Liver (tissue), 9 donors: Measurements from ENCODE around the gene UGT1A10. TPM values are rescaled to one million over a fixed set of nuclear protein-coding genes. Genes with fewer than 3 reads are reported as not detected.

Experiments used
- DNase-seq: peaks from one replicate; pipeline ENCODE4 v3.0.0-alpha.2; 2017; ENCODE audit warnings: low spot score
- H3K27ac ChIP-seq, 2 donors: one replicate each; pipeline ENCODE4 v1.7.0; 2013; ENCODE audit warnings: inconsistent platforms in 2 of 2, low read length in 2 of 2, control low read depth in 1 of 2, low read depth in 1 of 2, mild to moderate bottlenecking in 1 of 2
- H3K27me3 ChIP-seq, 4 donors: one replicate each; pipeline versions ENCODE4 v1.6.1 to v1.7.0; 2013; ENCODE audit warnings: low read length in 3 of 4, inconsistent platforms in 1 of 4, mild to moderate bottlenecking in 1 of 4, moderate library complexity in 1 of 4; ENCODE audit not compliant: control insufficient read depth in 4 of 4, insufficient read depth in 4 of 4
- H3K36me3 ChIP-seq, 4 donors: one replicate each; pipeline versions ENCODE4 v1.6.1 to v1.7.0; 2013; ENCODE audit warnings: low read length in 3 of 4, mild to moderate bottlenecking in 3 of 4, low read depth in 1 of 4, moderate library complexity in 1 of 4; ENCODE audit not compliant: control insufficient read depth in 4 of 4, insufficient read depth in 3 of 4
- H3K4me1 ChIP-seq, 4 donors: one replicate each; pipeline versions ENCODE4 v1.6.1 to v1.7.0; 2013; ENCODE audit warnings: low read length in 3 of 4, mild to moderate bottlenecking in 3 of 4, moderate library complexity in 1 of 4; ENCODE audit not compliant: control insufficient read depth in 4 of 4, insufficient read depth in 4 of 4
- H3K4me3 ChIP-seq, 3 donors: one replicate each; pipeline versions ENCODE4 v1.6.1 to v1.7.0; 2013; ENCODE audit warnings: low read length in 3 of 3, control low read depth in 1 of 3, low read depth in 1 of 3, mild to moderate bottlenecking in 1 of 3
- H3K9ac ChIP-seq, 2 donors: one replicate each; pipeline ENCODE4 v1.7.0; 2013; ENCODE audit warnings: low read length in 2 of 2, mild to moderate bottlenecking in 2 of 2, moderate library complexity in 2 of 2, control low read depth in 1 of 2, low read depth in 1 of 2
- H3K9me3 ChIP-seq, 4 donors: one replicate each; pipeline versions ENCODE4 v1.6.1 to v1.7.0; 2013; ENCODE audit warnings: low read length in 3 of 4; ENCODE audit not compliant: control insufficient read depth in 4 of 4
- CTCF ChIP-seq: fragments of 150-350 bp; IDR thresholded peaks from 2 replicates; pipeline ENCODE4 v1.5.1; 2017; ENCODE audit warnings: improper control_type of control experiment, low read depth, low read length; ENCODE audit not compliant: missing input control
- EGR1 ChIP-seq, 2 donors: IDR thresholded peaks; 2 replicates each; pipeline ENCODE4 v1.6.1; 2016 to 2018; ENCODE audit warnings: antibody characterized with exemption in 2 of 2, low read depth in 2 of 2
- FOXA1 ChIP-seq: IDR thresholded peaks from 2 replicates; pipeline ENCODE4 v1.6.1; 2016; ENCODE audit warnings: antibody characterized with exemption
- FOXA2 ChIP-seq: IDR thresholded peaks from 2 replicates; pipeline ENCODE4 v1.6.1; 2016; ENCODE audit warnings: antibody characterized with exemption
- GABPA ChIP-seq, 2 donors: IDR thresholded peaks in 1 of 2; conservative IDR thresholded peaks in 1 of 2; 2 replicates each; pipeline ENCODE4 v1.6.1; 2016; ENCODE audit warnings: antibody characterized with exemption in 2 of 2, mild to moderate bottlenecking in 1 of 2, moderate library complexity in 1 of 2
- HNF4A ChIP-seq, 2 donors: conservative IDR thresholded peaks; 2 replicates each; pipeline ENCODE4 v1.6.1; 2016; ENCODE audit warnings: antibody characterized with exemption in 2 of 2, mild to moderate bottlenecking in 2 of 2
- HNF4G ChIP-seq: IDR thresholded peaks from 2 replicates; pipeline ENCODE4 v1.6.1; 2016; ENCODE audit warnings: antibody characterized with exemption
- JUND ChIP-seq, 2 donors: IDR thresholded peaks; 2 replicates each; pipeline ENCODE4 v1.6.1; 2016; ENCODE audit warnings: antibody characterized with exemption in 2 of 2
- NR2F2 ChIP-seq: IDR thresholded peaks from 2 replicates; pipeline ENCODE4 v1.6.1; 2016; ENCODE audit warnings: antibody characterized with exemption
- RAD21 ChIP-seq, 2 donors: IDR thresholded peaks; 2 replicates each; pipeline ENCODE4 v1.6.1; 2016; ENCODE audit warnings: antibody characterized with exemption in 2 of 2, mild to moderate bottlenecking in 2 of 2
- REST ChIP-seq: IDR thresholded peaks from 2 replicates; pipeline ENCODE4 v1.6.1; 2016; ENCODE audit warnings: antibody characterized with exemption, mild to moderate bottlenecking
- RXRA ChIP-seq, 2 donors: IDR thresholded peaks; 2 replicates each; pipeline ENCODE4 v1.6.1; 2017 to 2018; ENCODE audit warnings: antibody characterized with exemption in 2 of 2, mild to moderate bottlenecking in 1 of 2
- SP1 ChIP-seq: IDR thresholded peaks from 2 replicates; pipeline ENCODE4 v1.6.1; 2018; ENCODE audit warnings: antibody characterized with exemption, mild to moderate bottlenecking
- TAF1 ChIP-seq: conservative IDR thresholded peaks from 2 replicates; pipeline ENCODE4 v1.6.1; 2016; ENCODE audit warnings: antibody characterized with exemption, mild to moderate bottlenecking
- YY1 ChIP-seq: IDR thresholded peaks from 2 replicates; pipeline ENCODE4 v1.6.1; 2016; ENCODE audit warnings: antibody characterized with exemption, mild to moderate bottlenecking
- WGBS: extraction: QIAGEN DNeasy Blood & Tissue Kit; methylation state at CpG from one replicate; pipeline ENCODE4 v1.1.7; 2013; 5-methylcytosine and 5-hydroxymethylcytosine counted together
- polyA plus RNA-seq, 2 donors: library from polyadenylated mRNA; stranded (reverse) in 1 of 2; unstranded in 1 of 2; fragments of 200-250 nt in 1 of 2; fragments of >200 nt in 1 of 2; fragmentation: Nextera tagmentation in 1 of 2; extraction: Ambion mirVana in 1 of 2; gene quantifications; one replicate each; pipeline versions ENCODE4 v1.2.1 to v1.2.3, GENCODE V29; 2013 to 2015
- total RNA-seq, 2 donors: library from RNA; depleted of rRNA; stranded (reverse); fragments of >200 nt; gene quantifications; one replicate each; pipeline ENCODE4 v1.2.3, GENCODE V29; 2014
- TF ChIP-seq, protein P1 (sequence below): IDR thresholded peaks from 2 replicates; pipeline ENCODE4 v1.6.1; 2016; ENCODE audit warnings: antibody characterized with exemption
- TF ChIP-seq, protein P2 (sequence below): IDR thresholded peaks from 2 replicates; pipeline ENCODE4 v1.6.1; 2016; ENCODE audit warnings: antibody characterized with exemption
- TF ChIP-seq, protein P3 (sequence below): IDR thresholded peaks from 2 replicates; pipeline ENCODE4 v1.6.1; 2016; ENCODE audit warnings: antibody characterized with exemption
- donor health status: healthy.
- donor health status: healthy.
- donor health status: healthy.
- donor health status: healthy.
- donor health status: healthy.

The UGT1A10 gene
- total and polyA plus RNA-seq, 4 donors, result 0.08 TPM; not detected in 2

GRCh38 chr2:233817995-233818638 lies 181.9 kb downstream of the UGT1A10 start (continued):
- TF ChIP-seq REST, result no peak
- no peak for TF ChIP-seq FOXA2

- Histone ChIP-seq H3K9me3 (no peaks in the 10 kb centered on the region), H3K9ac (no peak overlapping the region), H3K36me3 (no peaks in the 10 kb centered on the region), H3K27me3 (no peaks in the 10 kb centered on the region), H3K4me3 (no peak overlapping the region), H3K27ac (peak overlapping the region; percentile 19 to 56), H3K4me1 (peaks cover 6 to 33% (median 21%) of the 10 kb centered on the region in 4 donors)
- TF ChIP-seq HNF4G, result no peak
- no peak for TF ChIP-seq RXRA (IDR thresholded peaks at IDR 0.05)
- no peak for TF ChIP-seq REST
- TF ChIP-seq HNF4A (conservative IDR thresholded peaks at IDR 0.05), result no peak
- no peak for TF ChIP-seq RAD21 (IDR thresholded peaks at IDR 0.05)
- no peak for TF ChIP-seq GABPA (IDR thresholded peaks at IDR 0.05 in 1 of 2, conservative IDR thresholded peaks at IDR 0.05 in 1 of 2)
- TF ChIP-seq EGR1 (IDR thresholded peaks at IDR 0.05; ENCODE audit: low read depth in 2 of 2), result no peak
- no peak for TF ChIP-seq FOXA2
- TF ChIP-seq CTCF, result no peak
- no peak for TF ChIP-seq FOXA1
- no peak for TF ChIP-seq TAF1
- TF ChIP-seq, protein P1, sequence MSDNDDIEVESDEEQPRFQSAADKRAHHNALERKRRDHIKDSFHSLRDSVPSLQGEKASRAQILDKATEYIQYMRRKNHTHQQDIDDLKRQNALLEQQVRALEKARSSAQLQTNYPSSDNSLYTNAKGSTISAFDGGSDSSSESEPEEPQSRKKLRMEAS, result no peak
- no peak for TF ChIP-seq SP1
- TF ChIP-seq, protein P2, sequence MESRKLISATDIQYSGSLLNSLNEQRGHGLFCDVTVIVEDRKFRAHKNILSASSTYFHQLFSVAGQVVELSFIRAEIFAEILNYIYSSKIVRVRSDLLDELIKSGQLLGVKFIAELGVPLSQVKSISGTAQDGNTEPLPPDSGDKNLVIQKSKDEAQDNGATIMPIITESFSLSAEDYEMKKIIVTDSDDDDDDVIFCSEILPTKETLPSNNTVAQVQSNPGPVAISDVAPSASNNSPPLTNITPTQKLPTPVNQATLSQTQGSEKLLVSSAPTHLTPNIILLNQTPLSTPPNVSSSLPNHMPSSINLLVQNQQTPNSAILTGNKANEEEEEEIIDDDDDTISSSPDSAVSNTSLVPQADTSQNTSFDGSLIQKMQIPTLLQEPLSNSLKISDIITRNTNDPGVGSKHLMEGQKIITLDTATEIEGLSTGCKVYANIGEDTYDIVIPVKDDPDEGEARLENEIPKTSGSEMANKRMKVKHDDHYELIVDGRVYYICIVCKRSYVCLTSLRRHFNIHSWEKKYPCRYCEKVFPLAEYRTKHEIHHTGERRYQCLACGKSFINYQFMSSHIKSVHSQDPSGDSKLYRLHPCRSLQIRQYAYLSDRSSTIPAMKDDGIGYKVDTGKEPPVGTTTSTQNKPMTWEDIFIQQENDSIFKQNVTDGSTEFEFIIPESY, result no peak
- no peak for TF ChIP-seq YY1
- TF ChIP-seq JUND (IDR thresholded peaks at IDR 0.05), result no peak
- TF ChIP-seq, protein P3, sequence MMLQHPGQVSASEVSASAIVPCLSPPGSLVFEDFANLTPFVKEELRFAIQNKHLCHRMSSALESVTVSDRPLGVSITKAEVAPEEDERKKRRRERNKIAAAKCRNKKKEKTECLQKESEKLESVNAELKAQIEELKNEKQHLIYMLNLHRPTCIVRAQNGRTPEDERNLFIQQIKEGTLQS, result no peak
- TF ChIP-seq NR2F2, result no peak
- no peak for DNase-seq
- 84% methylated on average over 17 of the region's 17 CpGs for WGBS
These were observed 182.7 kb downstream of the UGT1A10 start for GRCh38 chr2:233818639-233819621.
